Measurements from ENCODE around the gene SIX2. TPM values are rescaled to one million over a fixed set of nuclear protein-coding genes. Genes with fewer than 3 reads are reported as not detected.

SIX2 gene
- total and polyA plus RNA-seq, 2 donors (not counting 3 experiments of a cell fraction or from before 2014, with no cell fraction given): 0.24 to 0.54 TPM

GRCh38 chr2:44959855-44960254 lies 49.4 kb downstream of the SIX2 start:
- Histone ChIP-seq H4K20me1 (replicated peaks; ENCODE audit: control insufficient read depth, extremely low read depth, insufficient read depth, low read length) (no peaks in the 10 kb centered on the region), H3K27ac (ENCODE audit: insufficient read depth, low read depth, low read length) (no peak overlapping the region), H3K27me3 (ENCODE audit: control insufficient read depth in 2 of 2, insufficient read depth in 2 of 2, low read length in 2 of 2) (peaks cover 25 to 26% of the 10 kb centered on the region in 2 experiments), H3K4me1 (ENCODE audit: control insufficient read depth, extremely low read depth, insufficient read depth, low read length) (peaks cover 6% of the 10 kb centered on the region), H3K36me3 (ENCODE audit: control insufficient read depth in 2 of 2, extremely low read depth in 1 of 2, insufficient read depth in 2 of 2, low read length in 2 of 2) (no peaks in the 10 kb centered on the region), H3K9me3 (replicated peaks; ENCODE audit: control insufficient read depth, insufficient read depth, low read length) (no peaks in the 10 kb centered on the region), H3K79me2 (ENCODE audit: control insufficient read depth, insufficient read depth, low read length) (no peaks in the 10 kb centered on the region), H3K4me2 (ENCODE audit: insufficient read depth, low read length) (no peak overlapping the region), H3K4me3 (replicated peaks in 1 of 3; ENCODE audit: insufficient read depth in 1 of 3, low read depth in 1 of 3, low read length in 3 of 3) (no peak overlapping the region), H2AFZ (ENCODE audit: low read depth, low read length) (no peak overlapping the region), H3K9ac (replicated peaks; ENCODE audit: extremely low read depth, insufficient read depth, low read length) (no peak overlapping the region), H3K9me1 (replicated peaks; ENCODE audit: control insufficient read depth, extremely low read depth, insufficient read depth, low read length) (no peaks in the 10 kb centered on the region)
- POLR2A ChIA-PET: interaction anchor here (0.7 kb wide), 1 partner anchor 1323 kb away, joined by 5 read pairs; no protein-coding TSS in a partner anchor
- DNase-seq (ENCODE audit: low read depth, low spot score) (no peak), FAIRE-seq (no peak)
- CTCF ChIA-PET: interaction anchor here (1.4 to 1.5 kb wide), 2 partner anchors 535 to 567 kb away, joined by 3 to 6 read pairs; no protein-coding TSS in a partner anchor
- no TSS peak for BruUV-seq (replicated peaks)
- TF ChIP-seq MYC (IDR thresholded peaks at IDR 0.05; ENCODE audit: low read depth, low read length): no peak
- no peak for TF ChIP-seq JUN (IDR thresholded peaks at IDR 0.05; ENCODE audit: borderline replicate concordance, insufficient read depth, insufficient read length, low read depth)
- TF ChIP-seq GATA2 (IDR thresholded peaks at IDR 0.05; ENCODE audit: insufficient read depth, insufficient read length, low read depth, low read length): no peak
- TF ChIP-seq MAX (IDR thresholded peaks at IDR 0.05; ENCODE audit: insufficient read depth, insufficient read length): no peak
- TF ChIP-seq CTCF (IDR thresholded peaks at IDR 0.05; ENCODE audit: extremely low read depth in 1 of 2, insufficient read depth in 1 of 2, low read depth in 1 of 2, low read length in 2 of 2): no peak
- dilution Hi-C loops (cut with MboI; ENCODE audit: extremely low pct_ligation_motif_present, low sequenced_read_pairs) (no loop called here), intact Hi-C loops (cut with micrococcal nuclease) (loop anchor here (5.0 to 10.0 kb wide), 2 partner anchors 873 to 1085 kb away; no protein-coding TSS in a partner anchor)

All from endothelial cell of umbilical vein (primary cell).